Bronchus fibroblast of lung (primary cell): Measurements from ENCODE around the gene KICS2. TPM values are rescaled to one million over a fixed set of nuclear protein-coding genes. Genes with fewer than 3 reads are reported as not detected.

Experiments
- total RNA-seq: library from RNA; depleted of rRNA; stranded (reverse); fragments of >200 nt; gene quantifications from 2 replicates; pipeline ENCODE4 v1.2.3, GENCODE V29; 2015

The KICS2 gene
- total RNA-seq, result 3.5 and 4.6 TPM in 2 replicates

DNA sequence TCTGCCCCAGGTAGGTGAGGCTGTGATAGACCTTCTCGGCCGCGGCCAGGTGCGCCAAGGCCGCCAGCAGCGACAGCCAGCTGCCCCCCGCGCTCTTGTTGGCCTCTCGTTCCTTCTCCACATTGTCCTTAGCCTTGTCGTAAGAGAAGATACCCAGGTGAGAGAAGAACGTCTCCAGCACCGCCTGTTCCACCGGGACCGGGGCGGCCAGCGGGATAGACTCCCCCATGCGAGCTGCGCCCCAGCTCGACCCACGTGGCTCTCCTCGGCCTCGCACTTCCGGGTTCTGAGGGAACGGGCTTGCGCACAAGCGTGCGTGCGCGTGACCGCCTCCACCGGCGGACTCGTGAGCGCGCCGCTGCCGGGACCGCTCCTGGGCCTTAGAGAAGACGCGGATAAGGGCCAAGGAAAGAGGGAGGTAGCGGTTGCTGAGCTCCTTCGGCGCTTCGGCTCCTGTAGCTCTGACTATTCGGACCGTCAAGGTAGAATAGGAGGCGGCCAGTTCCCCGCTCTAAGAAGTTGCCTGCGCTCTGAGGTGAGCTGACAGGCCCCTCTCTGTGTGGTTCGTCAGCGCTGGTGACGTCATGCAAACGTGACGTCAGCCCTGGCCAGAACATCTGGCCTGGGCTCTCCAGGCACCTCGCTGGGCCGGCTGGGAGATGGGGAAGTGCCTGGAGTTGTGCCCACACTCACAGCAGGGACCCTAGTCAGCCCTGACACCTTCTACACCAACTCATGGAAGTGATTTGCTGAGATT lies at the start of gene KICS2:
TSS of gene KICS2 (minus strand) at position 288 of the 757 bp plus-strand sequence. CDS start at position 229, 59 bp downstream.

Other genes starting within 250 kb of the KICS2 start
- under 0.01 TPM in 1 of 2 replicates, not detected in the other for gene C12orf56, start 168.5 kb upstream of the KICS2 start, total RNA-seq
- gene XPOT, start 182.1 kb upstream of the KICS2 start, total RNA-seq, result 65.9 and 79.9 TPM in 2 replicates
- gene TBK1, start 229.8 kb upstream of the KICS2 start, total RNA-seq, result 11.3 and 11.8 TPM in 2 replicates